ENCODE data around the gene AEN.

The AEN gene

DNA sequence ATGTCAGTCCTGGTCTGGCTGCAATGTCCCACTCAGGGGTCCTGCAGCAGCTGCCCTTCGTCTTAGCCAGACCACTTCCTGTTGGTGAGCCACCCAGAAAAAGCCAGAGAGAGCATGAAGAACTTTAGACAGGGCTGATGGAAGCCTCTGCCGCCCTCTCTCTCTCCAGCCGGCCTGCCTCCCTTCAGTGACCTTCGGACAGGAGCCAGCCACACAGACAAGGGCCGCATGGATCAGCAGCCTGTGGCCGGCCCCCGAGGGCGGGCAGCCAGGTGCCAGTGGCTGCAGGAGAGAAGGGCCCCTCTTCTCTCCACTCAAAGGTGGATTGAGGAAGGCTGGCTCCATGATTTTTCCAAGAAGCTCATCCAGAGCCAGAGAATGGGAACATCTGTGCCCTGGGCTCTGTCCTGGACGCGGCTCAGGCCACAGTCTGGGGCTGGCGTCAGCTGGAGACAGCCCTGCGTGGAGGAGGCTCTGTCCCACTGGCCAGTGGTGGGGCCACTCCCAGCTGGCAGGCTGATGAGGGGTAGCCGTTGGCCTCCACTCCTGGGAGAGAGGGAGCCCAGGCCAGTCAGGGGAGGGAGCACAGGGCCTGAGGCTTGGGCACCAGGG is 60.6 kb downstream of the AEN start:
- TF ChIP-seq TAF1 (IDR thresholded peaks at IDR 0.05; ENCODE audit: borderline replicate concordance, insufficient read depth, low read length) (no peak), POLR2AphosphoS5 (IDR thresholded peaks at IDR 0.05; ENCODE audit: low read depth, low read length) (no peak), SIN3A (IDR thresholded peaks at IDR 0.05; ENCODE audit: borderline replicate concordance, insufficient read depth, low read length) (no peak), FOXP2 (optimal IDR thresholded peaks at IDR 0.05; ENCODE audit: borderline replicate concordance, extremely low read depth, extremely low read length, insufficient read depth) (no peak)
- TF ChIP-seq, protein P1, sequence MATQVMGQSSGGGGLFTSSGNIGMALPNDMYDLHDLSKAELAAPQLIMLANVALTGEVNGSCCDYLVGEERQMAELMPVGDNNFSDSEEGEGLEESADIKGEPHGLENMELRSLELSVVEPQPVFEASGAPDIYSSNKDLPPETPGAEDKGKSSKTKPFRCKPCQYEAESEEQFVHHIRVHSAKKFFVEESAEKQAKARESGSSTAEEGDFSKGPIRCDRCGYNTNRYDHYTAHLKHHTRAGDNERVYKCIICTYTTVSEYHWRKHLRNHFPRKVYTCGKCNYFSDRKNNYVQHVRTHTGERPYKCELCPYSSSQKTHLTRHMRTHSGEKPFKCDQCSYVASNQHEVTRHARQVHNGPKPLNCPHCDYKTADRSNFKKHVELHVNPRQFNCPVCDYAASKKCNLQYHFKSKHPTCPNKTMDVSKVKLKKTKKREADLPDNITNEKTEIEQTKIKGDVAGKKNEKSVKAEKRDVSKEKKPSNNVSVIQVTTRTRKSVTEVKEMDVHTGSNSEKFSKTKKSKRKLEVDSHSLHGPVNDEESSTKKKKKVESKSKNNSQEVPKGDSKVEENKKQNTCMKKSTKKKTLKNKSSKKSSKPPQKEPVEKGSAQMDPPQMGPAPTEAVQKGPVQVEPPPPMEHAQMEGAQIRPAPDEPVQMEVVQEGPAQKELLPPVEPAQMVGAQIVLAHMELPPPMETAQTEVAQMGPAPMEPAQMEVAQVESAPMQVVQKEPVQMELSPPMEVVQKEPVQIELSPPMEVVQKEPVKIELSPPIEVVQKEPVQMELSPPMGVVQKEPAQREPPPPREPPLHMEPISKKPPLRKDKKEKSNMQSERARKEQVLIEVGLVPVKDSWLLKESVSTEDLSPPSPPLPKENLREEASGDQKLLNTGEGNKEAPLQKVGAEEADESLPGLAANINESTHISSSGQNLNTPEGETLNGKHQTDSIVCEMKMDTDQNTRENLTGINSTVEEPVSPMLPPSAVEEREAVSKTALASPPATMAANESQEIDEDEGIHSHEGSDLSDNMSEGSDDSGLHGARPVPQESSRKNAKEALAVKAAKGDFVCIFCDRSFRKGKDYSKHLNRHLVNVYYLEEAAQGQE (IDR thresholded peaks at IDR 0.05; ENCODE audit: insufficient read depth in 1 of 2, low read depth in 2 of 2, low read length in 2 of 2) = no peak

All from PFSK-1 (cell line).